ENCODE results near the gene SCD. TPM values are rescaled to one million over a fixed set of nuclear protein-coding genes. Genes with fewer than 3 reads are reported as not detected.

Gene SCD
- total and polyA plus RNA-seq, 2 of the 13 experiments (the other 11 are each of a cell fraction or from before 2014, with no cell fraction given), result 492 to 512 TPM

- TF ChIP-seq MEF2D (CRISPR knock-in tag; IDR thresholded peaks at IDR 0.05), result no peak
- no peak for TF ChIP-seq PCBP2 (optimal IDR thresholded peaks at IDR 0.05; ENCODE audit: low read depth, low read length, poor library complexity, severe bottlenecking)
- TF ChIP-seq DR1 (CRISPR knock-in tag; IDR thresholded peaks at IDR 0.05), result no peak
- no peak for TF ChIP-seq ZFP62 (CRISPR knock-in tag; IDR thresholded peaks at IDR 0.05)
- TF ChIP-seq POGZ (CRISPR knock-in tag; IDR thresholded peaks at IDR 0.05), result no peak
- TF ChIP-seq HMGXB4 (CRISPR knock-in tag; IDR thresholded peaks at IDR 0.05; ENCODE audit: borderline replicate concordance in 1 of 2, low read depth in 1 of 2), result 0 out of 4 replicates have a peak, but pooled peaks of 1 of the 2 experiments have one; percentile 38
- TF ChIP-seq GABPA (IDR thresholded peaks at IDR 0.05; ENCODE audit: low read depth, low read length), result no peak
- no peak for TF ChIP-seq GABPA (CRISPR knock-in tag; IDR thresholded peaks at IDR 0.05; ENCODE audit: low read depth)
- no peak for TF ChIP-seq ZKSCAN8 (CRISPR knock-in tag; IDR thresholded peaks at IDR 0.05; ENCODE audit: borderline replicate concordance)
- TF ChIP-seq SP4 (CRISPR knock-in tag; IDR thresholded peaks at IDR 0.05), result peak; percentile 47; the same call in 1 of the 2 replicates
- no peak for TF ChIP-seq ZNF513 (CRISPR knock-in tag; conservative IDR thresholded peaks at IDR 0.05)
- TF ChIP-seq HCFC1 (IDR thresholded peaks at IDR 0.05; ENCODE audit: low read depth, low read length), result no peak
- no peak for TF ChIP-seq ZNF562 (CRISPR knock-in tag; IDR thresholded peaks at IDR 0.05; ENCODE audit: borderline replicate concordance)
- 0 out of 2 replicates have a peak, but pooled peaks have one; percentile 56 for TF ChIP-seq ZNF619 (CRISPR knock-in tag; IDR thresholded peaks at IDR 0.05)
- TF ChIP-seq, protein P1, sequence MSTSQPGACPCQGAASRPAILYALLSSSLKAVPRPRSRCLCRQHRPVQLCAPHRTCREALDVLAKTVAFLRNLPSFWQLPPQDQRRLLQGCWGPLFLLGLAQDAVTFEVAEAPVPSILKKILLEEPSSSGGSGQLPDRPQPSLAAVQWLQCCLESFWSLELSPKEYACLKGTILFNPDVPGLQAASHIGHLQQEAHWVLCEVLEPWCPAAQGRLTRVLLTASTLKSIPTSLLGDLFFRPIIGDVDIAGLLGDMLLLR (CRISPR knock-in tag; IDR thresholded peaks at IDR 0.05), result no peak
- TF ChIP-seq ETV6 (CRISPR knock-in tag; conservative IDR thresholded peaks at IDR 0.05), result no peak
- no peak for TF ChIP-seq RCOR2 (CRISPR knock-in tag; IDR thresholded peaks at IDR 0.05)
- no peak for TF ChIP-seq ZBTB7B (CRISPR knock-in tag; IDR thresholded peaks at IDR 0.05)
- TF ChIP-seq MEIS1 (CRISPR knock-in tag; IDR thresholded peaks at IDR 0.05; ENCODE audit: borderline replicate concordance), result no peak
These were observed 1.3 kb upstream of the SCD start (continued) for GRCh38 chr10:100345570-100346330.
